IMR-90 (cell line): ENCODE results near the gene SGMS1. TPM values are rescaled to one million over a fixed set of nuclear protein-coding genes. Genes with fewer than 3 reads are reported as not detected.

Experiments used
- ATAC-seq: fragments of 200-7000 bp; cut with Tn5 transposase; 2 replicates; pipeline ENCODE4 v1.9.1; 2020; ENCODE audit warnings: low read depth, mild to moderate bottlenecking, moderate library complexity
- BruUV-seq: library from RNA; stranded (reverse); fragments of 400-500 nt; replicated peaks from 2 replicates; lab custom pipeline; 2021; lab: Mats Ljungman, UMichigan
- CTCF ChIA-PET: fragments of 300-600 bp; formaldehyde crosslinking; extraction: SDS; loops from one replicate; lab custom pipeline; 2021; ENCODE audit warnings: antibody characterized with exemption; lab: Yijun Ruan, JAX
- POLR2A ChIA-PET: fragments of 300-600 bp; sonication (Branson Sonifier 250); formaldehyde crosslinking; loops from one replicate; lab custom pipeline; 2022; ENCODE audit warnings: antibody characterized with exemption; ENCODE audit not compliant: unreplicated experiment; lab: Charles Lee
- DNase-seq: peaks from one replicate; pipeline ENCODE4 v3.0.0; 2013
- H2AFZ ChIP-seq: replicated peaks from 2 replicates; pipeline ENCODE3; 2013; ENCODE audit warnings: low read length, mild to moderate bottlenecking; ENCODE audit not compliant: poor library complexity
- H2AK5ac ChIP-seq: 2 replicates; pipeline ENCODE4 v1.6.1; 2013; ENCODE audit warnings: low read depth, low read length, inconsistent platforms
- H2AK9ac ChIP-seq: replicated peaks from 2 replicates; pipeline ENCODE3; 2013; ENCODE audit warnings: mild to moderate bottlenecking, low read depth, low read length, moderate library complexity; ENCODE audit not compliant: poor library complexity
- H2BK120ac ChIP-seq: 2 replicates; pipeline ENCODE4 v1.6.1; 2013; ENCODE audit warnings: low read depth, low read length, inconsistent platforms
- H2BK15ac ChIP-seq: 3 replicates; pipeline ENCODE4 v1.6.1; 2013; ENCODE audit warnings: low read depth, low read length, inconsistent platforms
- H2BK20ac ChIP-seq: 2 replicates; pipeline ENCODE4 v1.6.1; 2013; ENCODE audit warnings: low read depth, mild to moderate bottlenecking, inconsistent platforms, low read length, moderate library complexity
- H2BK5ac ChIP-seq: 2 replicates; pipeline ENCODE4 v1.6.1; 2013; ENCODE audit warnings: mild to moderate bottlenecking, low read depth, low read length, inconsistent platforms; ENCODE audit not compliant: poor library complexity, severe bottlenecking
- H3K14ac ChIP-seq: replicated peaks from 2 replicates; pipeline ENCODE4 v1.6.1; 2013; ENCODE audit warnings: low read depth, low read length, inconsistent platforms
- H3K18ac ChIP-seq: 2 replicates; pipeline ENCODE4 v1.6.1; 2013; ENCODE audit warnings: low read depth, low read length, control low read depth
- H3K23ac ChIP-seq: 2 replicates; pipeline ENCODE4 v1.6.1; 2013; ENCODE audit warnings: low read depth, low read length, inconsistent platforms
- H3K27ac ChIP-seq: 2 replicates; pipeline ENCODE4 v1.5.1; 2013; ENCODE audit warnings: mild to moderate bottlenecking, control low read depth, low read length; ENCODE audit not compliant: insufficient read depth
- H3K27me3 ChIP-seq: 2 replicates; pipeline ENCODE4 v1.6.1; 2013; ENCODE audit warnings: low read length; ENCODE audit not compliant: control insufficient read depth, insufficient read depth
- H3K36me3 ChIP-seq: 2 replicates; pipeline ENCODE4 v1.6.1; 2013; ENCODE audit warnings: low read length, mixed read lengths; ENCODE audit not compliant: control insufficient read depth, insufficient read depth
- H3K4ac ChIP-seq: 2 replicates; pipeline ENCODE4 v1.6.1; 2013; ENCODE audit warnings: low read depth, low read length, inconsistent platforms
- H3K4me1 ChIP-seq: 2 replicates; pipeline ENCODE4 v1.6.1; 2013; ENCODE audit warnings: low read length, mixed read lengths; ENCODE audit not compliant: control insufficient read depth, insufficient read depth
- H3K4me2 ChIP-seq: 2 replicates; pipeline ENCODE4 v1.6.1; 2013; ENCODE audit warnings: low read depth, mild to moderate bottlenecking, control low read depth, low read length, moderate library complexity
- H3K4me3 ChIP-seq: 2 replicates; pipeline ENCODE4 v1.5.1; 2013; ENCODE audit warnings: low read depth, mild to moderate bottlenecking, control low read depth, low read length, moderate library complexity; ENCODE audit not compliant: insufficient read depth
- H3K56ac ChIP-seq: 2 replicates; pipeline ENCODE4 v1.6.1; 2013; ENCODE audit warnings: low read length, inconsistent platforms; ENCODE audit not compliant: insufficient read depth; ENCODE audit errors: extremely low read depth
- H3K79me1 ChIP-seq, 2 experiments: 2 replicates each; pipeline ENCODE4 v1.6.1; 2013; ENCODE audit warnings: low read length in 2 of 2, inconsistent platforms in 1 of 2, low read depth in 1 of 2
- H3K9ac ChIP-seq: 2 replicates; pipeline ENCODE4 v1.6.1; 2013; ENCODE audit warnings: low read depth, low read length, control low read depth
- H3K9me1 ChIP-seq: 2 replicates; pipeline ENCODE4 v1.6.1; 2013; ENCODE audit warnings: low read length, inconsistent platforms; ENCODE audit not compliant: insufficient read depth
- H3K9me3 ChIP-seq: 2 replicates; pipeline ENCODE4 v1.6.1; 2013; ENCODE audit warnings: low read length; ENCODE audit not compliant: control insufficient read depth, insufficient read depth
- H4K20me1 ChIP-seq: 2 replicates; pipeline ENCODE4 v1.6.1; 2013; ENCODE audit warnings: low read length, inconsistent platforms; ENCODE audit not compliant: insufficient read depth
- H4K5ac ChIP-seq: 2 replicates; pipeline ENCODE4 v1.6.1; 2013; ENCODE audit warnings: mild to moderate bottlenecking, low read depth, low read length, control low read depth
- H4K8ac ChIP-seq, 2 experiments: 2 replicates each; pipeline ENCODE4 v1.6.1; 2013; ENCODE audit warnings: low read depth in 2 of 2, low read length in 2 of 2, control low read depth in 1 of 2, inconsistent platforms in 1 of 2
- H4K91ac ChIP-seq: 2 replicates; pipeline ENCODE4 v1.6.1; 2013; ENCODE audit warnings: low read depth, low read length, inconsistent platforms; ENCODE audit not compliant: insufficient read depth
- BHLHE40 ChIP-seq: fragments of 150-350 bp; IDR thresholded peaks from 2 replicates; pipeline ENCODE4 v1.6.1; 2016; ENCODE audit warnings: mild to moderate bottlenecking, low read depth, low read length
- CEBPB ChIP-seq: IDR thresholded peaks from 2 replicates; pipeline ENCODE4 v1.6.1; 2012; ENCODE audit warnings: low read depth, low read length, improper control_type of control experiment
- FOS ChIP-seq: fragments of 150-350 bp; IDR thresholded peaks from 2 replicates; pipeline ENCODE4 v1.6.1; 2016; ENCODE audit warnings: low read depth, low read length
- MAFK ChIP-seq: IDR thresholded peaks from 2 replicates; pipeline ENCODE4 v1.6.1; 2012; ENCODE audit warnings: low read depth, low read length, improper control_type of control experiment
- MAZ ChIP-seq: IDR thresholded peaks from 2 replicates; pipeline ENCODE4 v1.6.1; 2012; ENCODE audit warnings: low read depth, mild to moderate bottlenecking, low read length, improper control_type of control experiment, moderate library complexity, borderline replicate concordance
- MXI1 ChIP-seq: IDR thresholded peaks from 2 replicates; pipeline ENCODE4 v1.6.1; 2012; ENCODE audit warnings: low read depth, mild to moderate bottlenecking, low read length, moderate library complexity, borderline replicate concordance
- NFE2L2 ChIP-seq: fragments of 150-350 bp; IDR thresholded peaks from 2 replicates; pipeline ENCODE4 v1.6.1; 2016; ENCODE audit warnings: low read depth, mild to moderate bottlenecking, low read length
- POLR2A ChIP-seq: IDR thresholded peaks from 2 replicates; pipeline ENCODE4 v1.6.1; 2012; ENCODE audit warnings: mild to moderate bottlenecking, low read depth, low read length
- RAD21 ChIP-seq: IDR thresholded peaks from 2 replicates; pipeline ENCODE4 v1.6.1; 2012; ENCODE audit warnings: low read length, improper control_type of control experiment
- RCOR1 ChIP-seq: IDR thresholded peaks from 2 replicates; pipeline ENCODE4 v1.6.1; 2012; ENCODE audit warnings: mild to moderate bottlenecking, low read length, improper control_type of control experiment; ENCODE audit not compliant: insufficient replicate concordance
- RFX5 ChIP-seq: IDR thresholded peaks from 2 replicates; pipeline ENCODE4 v1.8.0; 2012; ENCODE audit warnings: low read depth, mild to moderate bottlenecking, low read length, moderate library complexity
- SMC3 ChIP-seq: fragments of 150-350 bp; IDR thresholded peaks from 2 replicates; pipeline ENCODE4 v1.6.1; 2016; ENCODE audit warnings: low read depth, mild to moderate bottlenecking, antibody characterized with exemption, low read length, moderate library complexity
- dilution Hi-C: fragments of 300-500 bp; cut with HindIII; formaldehyde crosslinking; loops from one replicate; pipeline ENCODE4 v1.14.3; 2018; ENCODE audit warnings: low sequenced_read_pairs; ENCODE audit not compliant: unreplicated experiment
- in situ Hi-C: fragments of 300-500 bp; cut with MboI; formaldehyde crosslinking; loops from 3 replicates; pipeline ENCODE4 v1.14.3; 2019; ENCODE audit warnings: low sequenced_read_pairs, inconsistent platforms, mixed read lengths
- intact Hi-C: fragments of 100-400 bp; cut with micrococcal nuclease; formaldehyde crosslinking; loops from 2 replicates; pipeline ENCODE4 v1.10.0; 2022
- polyA plus RNA-seq, 3 experiments: library from polyadenylated mRNA; depleted of rRNA; stranded (reverse); fragments of >200 nt; gene quantifications; 2 replicates each; pipeline ENCODE4 v1.2.3, GENCODE V29; 2012; ENCODE audit warnings: low replicate concordance in 1 of 3
- total RNA-seq: library from RNA; depleted of rRNA; stranded (reverse); fragments of >200 nt; gene quantifications from 2 replicates; pipeline ENCODE4 v1.2.3, GENCODE V29; 2012
- TF ChIP-seq, protein P1 (sequence below): fragments of 150-350 bp; IDR thresholded peaks from 2 replicates; pipeline ENCODE4 v1.6.1; 2017; ENCODE audit warnings: mild to moderate bottlenecking, antibody characterized with exemption, low read length, low read depth

The SGMS1 gene
- total and polyA plus RNA-seq, 2 of the 4 experiments (the other 2 are of a cell fraction): 9.8 to 30.8 TPM

DNA sequence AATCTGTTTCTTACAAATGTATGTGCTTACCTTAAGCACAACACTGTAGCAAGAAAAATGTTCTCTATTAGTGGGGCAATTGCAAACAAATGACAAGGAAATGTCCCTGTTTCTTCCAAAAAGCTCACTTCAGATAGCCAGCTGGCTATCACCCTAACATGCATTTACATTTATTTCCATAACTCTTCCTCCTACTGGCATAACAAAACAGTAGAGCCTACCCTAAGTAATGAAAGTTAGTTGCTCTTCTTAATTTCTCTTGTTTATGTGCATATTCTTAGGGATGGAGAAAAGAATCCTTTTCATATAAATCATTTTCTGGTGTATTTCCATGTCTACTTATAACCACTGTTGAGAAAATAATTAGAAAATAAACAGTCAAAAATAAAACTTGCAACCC lies 100.4 kb downstream of the SGMS1 start:
- Histone ChIP-seq H3K18ac (no peak overlapping the region), H2BK120ac (no peak overlapping the region), H3K4me2 (no peak overlapping the region), H3K56ac (no peak overlapping the region), H2AFZ (no peak overlapping the region), H3K4me1 (peaks cover 2% of the 10 kb centered on the region; the same call in 1 of the 2 replicates), H3K27ac (no peak overlapping the region), H2BK20ac (no peak overlapping the region), H4K5ac (no peak overlapping the region), H3K36me3 (peaks cover 3% of the 10 kb centered on the region), H4K20me1 (no peaks in the 10 kb centered on the region), H3K79me1 (peaks cover 2 to 4% of the 10 kb centered on the region in 2 experiments; a peak in 2 of 4 replicates), H4K8ac (no peak overlapping the region), H3K14ac (no peak overlapping the region), H2BK5ac (no peak overlapping the region), H3K23ac (no peak overlapping the region), H2BK15ac (no peak overlapping the region), H3K9me3 (no peaks in the 10 kb centered on the region), H4K91ac (no peak overlapping the region), H3K4ac (no peak overlapping the region), H2AK9ac (no peak overlapping the region), H3K27me3 (no peaks in the 10 kb centered on the region), H3K9me1 (peaks cover 3% of the 10 kb centered on the region; the same call in 1 of the 2 replicates), H3K4me3 (no peak overlapping the region), H3K9ac (no peak overlapping the region), H2AK5ac (no peak overlapping the region)
- ChIA-PET CTCF (no interaction called here), POLR2A (no interaction called here)
- dilution Hi-C loops: no loop called here
- intact Hi-C loops: no loop called here
- in situ Hi-C loops: no loop called here
- DNase-seq: no peak
- ATAC-seq: no peak
- BruUV-seq: no TSS peak
- TF ChIP-seq BHLHE40: no peak
- TF ChIP-seq CEBPB: no peak
- no peak for TF ChIP-seq RFX5
- no peak for TF ChIP-seq SMC3
- TF ChIP-seq MAZ: no peak
- TF ChIP-seq RAD21: no peak
- no peak for TF ChIP-seq FOS
- TF ChIP-seq, protein P1, sequence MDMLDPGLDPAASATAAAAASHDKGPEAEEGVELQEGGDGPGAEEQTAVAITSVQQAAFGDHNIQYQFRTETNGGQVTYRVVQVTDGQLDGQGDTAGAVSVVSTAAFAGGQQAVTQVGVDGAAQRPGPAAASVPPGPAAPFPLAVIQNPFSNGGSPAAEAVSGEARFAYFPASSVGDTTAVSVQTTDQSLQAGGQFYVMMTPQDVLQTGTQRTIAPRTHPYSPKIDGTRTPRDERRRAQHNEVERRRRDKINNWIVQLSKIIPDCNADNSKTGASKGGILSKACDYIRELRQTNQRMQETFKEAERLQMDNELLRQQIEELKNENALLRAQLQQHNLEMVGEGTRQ: no peak
- TF ChIP-seq RCOR1: no peak
- no peak for TF ChIP-seq POLR2A
- no peak for TF ChIP-seq MXI1
- TF ChIP-seq MAFK: no peak
- no peak for TF ChIP-seq NFE2L2
